Activated naive CD4-positive, alpha-beta T cell treated with anti-CD3 and anti-CD28 coated beads, Interleukin-2, amount 50 U/mL, for 72 hours (primary cell): ENCODE results near the gene IKZF5. TPM values are rescaled to one million over a fixed set of nuclear protein-coding genes. Genes with fewer than 3 reads are reported as not detected.

Experiments used
- ATAC-seq, 2 donors: fragments of 150-1000 bp; cut with Tn5 transposase; 2 replicates each; pipeline ENCODE4 v1.10.0; 2021; ENCODE audit warnings: mild to moderate bottlenecking in 2 of 2, moderate library complexity in 2 of 2
- DNase-seq, 2 donors: peaks; one replicate each; pipeline ENCODE4 v3.0.0; 2021 to 2022; ENCODE audit warnings: low spot score in 2 of 2
- H3K27ac Mint-ChIP-seq, 2 donors: one replicate each; pipeline ENCODE4 v1.8.0; 2022; ENCODE audit warnings: mild to moderate bottlenecking in 2 of 2, mixed read lengths in 2 of 2
- H3K36me3 Mint-ChIP-seq, 2 donors: one replicate each; pipeline ENCODE4 v1.8.0; 2022; ENCODE audit warnings: mixed read lengths in 2 of 2
- H3K9me3 Mint-ChIP-seq, 2 donors: one replicate each; pipeline ENCODE4 v1.8.0; 2022; ENCODE audit warnings: mixed read lengths in 2 of 2
- total RNA-seq, 2 donors: library from RNA; stranded (reverse); gene quantifications; one replicate each; pipeline ENCODE4 v1.2.3, GENCODE V29; 2022

Gene IKZF5
- total RNA-seq, 2 donors from 2014 or later, result 20.2 to 24.6 TPM

DNA sequence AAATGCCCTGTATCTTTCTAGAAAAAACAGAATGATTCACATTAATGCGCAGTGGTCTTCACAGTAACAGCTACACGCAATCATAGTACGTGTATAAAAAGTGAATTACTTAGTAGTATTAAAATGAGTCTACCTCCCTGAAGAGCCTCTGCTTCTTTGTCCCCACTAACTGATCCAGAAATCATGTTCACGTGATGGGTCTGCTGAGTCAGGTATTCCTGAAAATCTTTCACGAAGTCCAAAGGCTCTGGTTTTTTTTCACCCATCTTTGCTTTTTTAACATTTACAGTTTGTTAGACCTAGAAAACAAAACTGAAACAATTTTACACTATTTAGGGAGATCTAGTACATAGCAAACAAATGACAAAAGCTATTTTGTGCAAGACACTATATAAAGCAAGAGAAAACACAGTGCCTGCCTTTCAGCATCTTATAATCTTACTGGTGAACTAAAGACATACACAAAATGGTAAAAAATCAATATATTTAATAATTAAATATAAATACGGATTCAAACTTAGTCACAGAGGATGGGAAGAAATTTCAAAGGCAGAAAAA lies 10.2 kb downstream of the IKZF5 start:
- ATAC-seq (no peak), DNase-seq (no peak)
- H3K27ac Mint-ChIP-seq, result peak overlapping the region in 1 of 2 donors; percentile 57

DNA sequence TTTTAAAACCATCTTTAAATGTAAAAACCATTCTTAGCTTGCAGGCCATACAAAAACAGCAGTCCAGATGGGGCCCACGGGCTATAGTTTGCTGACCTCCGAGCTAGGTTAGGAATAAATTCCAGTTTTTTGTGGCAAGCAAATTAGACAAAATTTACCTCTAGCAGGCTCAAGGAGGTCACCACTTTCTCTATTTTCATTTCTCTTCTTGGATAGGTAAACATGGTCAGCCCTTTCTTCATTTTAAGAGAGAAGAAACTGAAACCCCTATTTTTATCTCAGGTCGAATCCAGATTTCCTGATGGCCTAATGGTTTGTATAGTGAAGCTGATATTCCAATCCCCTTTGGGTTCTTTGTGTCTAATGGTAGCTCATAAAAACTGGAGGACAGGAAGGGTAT lies 10.7 kb downstream of the IKZF5 start:
- ATAC-seq (no peak), DNase-seq (no peak)
- Mint-ChIP-seq H3K9me3 (no peaks in the 10 kb centered on the region), H3K36me3 (peaks cover 0 to 12% of the 10 kb centered on the region in 2 donors), H3K27ac (peak overlapping the region in 1 of 2 donors; percentile 55)

More for the DNA sequence above, 10.2 kb downstream of the IKZF5 start:
- H3K9me3 Mint-ChIP-seq, result no peaks in the 10 kb centered on the region
- peaks cover 0 to 12% of the 10 kb centered on the region in 2 donors for H3K36me3 Mint-ChIP-seq

DNA sequence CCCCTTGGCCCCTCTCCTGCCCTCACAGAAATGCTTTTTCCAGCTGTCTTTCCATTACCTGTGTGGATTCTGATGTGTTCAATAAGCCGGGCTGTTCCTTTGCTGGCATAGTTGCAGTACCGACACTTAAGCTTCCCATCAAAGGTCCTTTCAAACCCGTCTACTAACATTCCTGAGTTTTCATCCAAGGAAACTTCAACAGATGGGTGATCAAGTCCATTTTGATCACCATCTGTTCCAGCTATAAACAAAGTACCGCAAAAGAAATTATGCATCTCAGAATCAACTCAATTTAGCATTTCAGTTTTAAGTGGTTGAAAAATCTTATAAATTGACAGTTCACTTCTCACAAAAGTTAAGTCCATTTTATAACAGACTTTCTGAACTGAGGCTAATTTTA lies 12.7 kb downstream of the IKZF5 start:
- H3K36me3 Mint-ChIP-seq, result no peaks in the 10 kb centered on the region
- H3K27ac Mint-ChIP-seq, result no peak overlapping the region
- no peak for DNase-seq
- H3K9me3 Mint-ChIP-seq, result no peaks in the 10 kb centered on the region
- no peak for ATAC-seq

DNA sequence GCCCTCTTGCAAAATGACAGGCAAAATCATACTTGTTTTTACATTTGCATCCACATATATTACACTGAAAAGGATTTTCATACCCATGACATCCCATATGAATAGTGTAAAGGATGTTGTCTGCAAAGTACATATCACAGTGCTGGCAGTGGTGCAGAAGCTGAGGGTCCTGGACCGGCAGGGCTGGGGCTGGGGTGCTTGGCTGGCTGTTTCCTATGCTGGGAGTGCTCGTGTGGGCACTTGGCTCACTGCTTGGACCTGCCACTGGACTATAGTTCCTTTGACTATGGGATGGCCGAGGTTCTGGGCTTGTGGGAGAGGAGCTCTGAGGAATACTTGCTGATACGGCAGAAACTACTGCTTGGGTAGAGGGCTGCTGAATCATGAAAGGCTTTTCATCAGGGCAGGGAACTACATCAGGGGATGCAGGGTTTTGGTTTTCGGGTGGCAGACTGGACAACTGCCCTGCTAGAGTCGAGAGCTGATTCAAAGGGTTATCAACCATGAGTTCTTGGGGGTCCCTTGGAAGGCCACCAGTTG lies 14.7 kb downstream of the IKZF5 start:
- no peaks in the 10 kb centered on the region for H3K36me3 Mint-ChIP-seq
- no peak for DNase-seq
- H3K27ac Mint-ChIP-seq, result peak overlapping the region in 1 of 2 donors; percentile 29
- H3K9me3 Mint-ChIP-seq, result no peaks in the 10 kb centered on the region
- ATAC-seq, result no peak

DNA sequence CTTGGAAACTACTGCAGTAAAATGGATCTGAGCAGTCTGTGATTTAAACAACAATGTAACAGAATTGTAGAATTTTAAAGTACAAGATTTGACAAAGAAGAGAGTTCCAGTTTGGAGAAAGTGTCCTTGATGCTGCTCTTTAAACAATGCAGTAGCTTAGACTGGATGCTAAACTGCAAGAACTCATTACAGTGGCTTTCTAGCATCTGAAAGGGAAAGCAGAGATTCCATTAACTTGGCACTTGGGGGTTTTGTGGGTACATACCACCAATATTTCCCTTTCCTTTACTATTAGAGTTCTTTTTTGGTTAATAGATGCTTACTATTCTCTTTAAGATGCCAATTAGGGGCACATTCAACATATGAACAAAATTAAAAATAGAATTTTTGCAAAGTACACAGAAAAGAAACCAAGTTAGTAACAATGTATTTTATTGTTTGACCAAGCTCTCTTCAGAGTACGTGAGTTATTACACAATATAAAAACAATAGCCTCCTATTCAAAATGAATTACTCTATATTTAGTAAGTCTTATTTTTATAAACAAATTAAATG lies 16.5 kb downstream of the IKZF5 start:
- Mint-ChIP-seq H3K9me3 (no peaks in the 10 kb centered on the region), H3K27ac (no peak overlapping the region), H3K36me3 (peaks cover 0 to under 1% of the 10 kb centered on the region in 2 donors)
- ATAC-seq, result no peak
- DNase-seq, result no peak

DNA sequence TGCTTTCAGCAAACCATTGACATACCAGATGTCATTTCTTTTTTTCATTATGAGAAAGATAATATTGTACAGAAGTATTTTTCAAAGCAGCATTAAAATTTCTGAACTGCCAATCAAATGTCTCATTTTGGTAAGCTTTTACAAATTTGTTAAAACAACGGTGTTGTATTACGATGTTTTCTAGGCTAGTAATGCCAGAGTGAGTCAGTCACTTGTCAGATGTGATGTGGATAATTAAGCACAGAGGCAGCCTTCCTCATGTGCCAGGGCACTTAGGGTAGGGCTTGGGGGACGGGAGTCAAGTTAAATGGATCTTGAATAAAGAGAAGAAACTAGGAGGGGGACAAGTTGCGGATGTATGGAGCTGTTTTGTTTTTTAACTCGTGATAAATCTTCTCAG lies 18.3 kb downstream of the IKZF5 start:
- H3K36me3 Mint-ChIP-seq, result peaks cover 0 to 4% of the 10 kb centered on the region in 2 donors
- no peaks in the 10 kb centered on the region for H3K9me3 Mint-ChIP-seq
- DNase-seq (no peak), ATAC-seq (no peak)
- H3K27ac Mint-ChIP-seq, result no peak overlapping the region

DNA sequence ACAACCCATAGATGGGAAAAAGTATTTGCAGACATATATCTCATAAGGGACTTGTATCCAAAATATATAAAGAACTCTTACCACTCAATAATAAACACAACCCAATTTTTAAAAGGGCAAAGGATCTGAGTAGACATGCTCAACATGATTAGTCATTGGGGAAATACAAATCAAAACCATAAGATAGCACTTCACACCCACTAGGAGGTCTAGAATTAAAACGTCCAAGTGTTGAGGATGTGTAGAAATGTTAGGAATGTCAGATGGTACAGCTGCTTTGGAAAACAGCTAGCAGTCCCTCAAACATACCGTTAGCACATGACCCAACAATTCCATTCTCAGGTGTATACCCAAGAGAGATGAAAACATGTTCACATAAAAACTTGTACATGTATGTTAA lies 20.1 kb downstream of the IKZF5 start:
- DNase-seq, result no peak
- Mint-ChIP-seq H3K9me3 (no peaks in the 10 kb centered on the region), H3K36me3 (peaks cover 0 to 4% of the 10 kb centered on the region in 2 donors), H3K27ac (no peak overlapping the region)
- no peak for ATAC-seq

DNA sequence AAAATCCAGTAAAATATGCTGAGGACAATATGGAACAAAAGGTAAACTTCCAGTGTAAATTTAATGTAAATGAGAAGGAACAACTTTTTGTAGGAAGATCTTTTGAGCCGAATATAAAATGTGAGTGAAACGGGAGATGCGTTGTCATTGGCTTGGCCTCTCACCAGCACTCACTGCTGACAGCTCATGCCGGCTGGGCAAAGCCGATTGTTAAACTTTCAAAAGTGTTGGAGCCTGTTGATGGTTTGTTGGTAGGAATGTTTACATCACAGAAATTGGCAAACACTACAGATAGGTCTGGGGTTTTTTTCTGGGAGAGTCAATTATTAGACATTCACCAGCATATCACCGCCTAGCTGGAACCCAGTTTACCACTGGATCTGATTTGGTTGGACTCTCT lies 22.3 kb downstream of the IKZF5 start:
- DNase-seq, result no peak
- Mint-ChIP-seq H3K9me3 (no peaks in the 10 kb centered on the region), H3K27ac (no peak overlapping the region), H3K36me3 (peaks cover 0 to 4% of the 10 kb centered on the region in 2 donors)
- no peak for ATAC-seq

DNA sequence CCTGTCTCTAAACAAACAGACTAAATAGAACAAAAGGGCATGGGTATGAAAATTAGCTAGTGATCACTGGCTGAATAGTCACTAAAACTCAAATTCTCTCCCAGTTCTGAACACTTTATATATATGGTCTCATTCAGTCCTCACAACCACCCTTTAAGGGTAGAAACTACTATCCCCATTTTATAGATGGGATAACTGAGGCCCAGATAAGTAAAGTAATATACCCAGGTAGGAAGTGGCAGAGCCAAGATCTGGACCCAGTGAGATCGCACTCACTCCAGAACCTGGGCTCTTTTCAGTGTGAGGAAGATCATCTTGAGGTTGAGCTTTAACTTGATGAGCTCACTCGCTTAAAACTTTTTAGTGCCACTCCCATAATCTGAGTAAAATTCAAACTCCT lies 23.9 kb downstream of the IKZF5 start:
- no peak for ATAC-seq
- Mint-ChIP-seq H3K9me3 (no peaks in the 10 kb centered on the region), H3K36me3 (peaks cover 0 to 10% of the 10 kb centered on the region in 2 donors), H3K27ac (no peak overlapping the region)
- DNase-seq, result no peak

DNA sequence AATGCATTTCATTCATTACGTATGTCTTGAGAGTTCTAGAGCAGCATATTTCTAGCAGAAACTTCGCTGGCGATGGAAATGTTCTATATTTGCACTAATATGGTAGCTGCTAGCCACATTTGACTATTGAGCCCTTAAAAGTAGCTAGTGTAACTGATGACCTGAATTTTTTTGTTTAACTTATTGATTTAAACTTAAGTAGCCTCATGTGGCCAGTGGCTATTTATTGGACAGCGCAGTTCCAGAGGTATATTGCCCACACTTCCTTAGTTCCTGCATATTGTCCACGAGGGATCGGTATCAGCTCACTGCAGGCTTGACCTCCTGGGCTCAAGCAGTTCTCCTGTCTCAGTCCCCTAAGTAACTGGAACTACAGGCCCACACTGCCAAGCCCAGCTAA lies 24.7 kb downstream of the IKZF5 start:
- ATAC-seq (no peak), DNase-seq (no peak)
- Mint-ChIP-seq H3K36me3 (peaks cover 0 to 10% of the 10 kb centered on the region in 2 donors), H3K9me3 (no peaks in the 10 kb centered on the region), H3K27ac (no peak overlapping the region)

DNA sequence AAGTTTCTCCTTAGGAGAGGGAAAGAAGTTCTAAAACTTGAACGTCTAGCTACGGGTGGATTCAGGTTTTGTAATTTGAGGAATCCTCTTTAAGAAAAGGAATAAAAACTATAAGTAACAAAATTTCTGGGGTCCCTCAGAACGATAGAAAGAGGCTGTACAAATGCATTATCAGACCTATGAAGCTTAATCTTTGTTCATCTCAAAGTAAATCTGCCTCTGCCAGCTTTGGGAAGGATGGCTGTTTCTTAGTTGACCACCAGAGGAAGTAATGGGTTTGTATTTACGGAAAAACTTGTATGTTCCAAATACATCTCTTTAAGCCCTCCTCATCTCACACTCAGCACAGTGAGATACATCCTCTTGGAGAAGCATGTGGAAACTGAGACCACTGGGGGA lies 27.5 kb downstream of the IKZF5 start:
- H3K36me3 Mint-ChIP-seq, result peaks cover 0 to 6% of the 10 kb centered on the region in 2 donors
- ATAC-seq (no peak), DNase-seq (no peak)
- H3K27ac Mint-ChIP-seq, result peak overlapping the region in 1 of 2 donors; percentile 99
- H3K9me3 Mint-ChIP-seq, result no peaks in the 10 kb centered on the region

DNA sequence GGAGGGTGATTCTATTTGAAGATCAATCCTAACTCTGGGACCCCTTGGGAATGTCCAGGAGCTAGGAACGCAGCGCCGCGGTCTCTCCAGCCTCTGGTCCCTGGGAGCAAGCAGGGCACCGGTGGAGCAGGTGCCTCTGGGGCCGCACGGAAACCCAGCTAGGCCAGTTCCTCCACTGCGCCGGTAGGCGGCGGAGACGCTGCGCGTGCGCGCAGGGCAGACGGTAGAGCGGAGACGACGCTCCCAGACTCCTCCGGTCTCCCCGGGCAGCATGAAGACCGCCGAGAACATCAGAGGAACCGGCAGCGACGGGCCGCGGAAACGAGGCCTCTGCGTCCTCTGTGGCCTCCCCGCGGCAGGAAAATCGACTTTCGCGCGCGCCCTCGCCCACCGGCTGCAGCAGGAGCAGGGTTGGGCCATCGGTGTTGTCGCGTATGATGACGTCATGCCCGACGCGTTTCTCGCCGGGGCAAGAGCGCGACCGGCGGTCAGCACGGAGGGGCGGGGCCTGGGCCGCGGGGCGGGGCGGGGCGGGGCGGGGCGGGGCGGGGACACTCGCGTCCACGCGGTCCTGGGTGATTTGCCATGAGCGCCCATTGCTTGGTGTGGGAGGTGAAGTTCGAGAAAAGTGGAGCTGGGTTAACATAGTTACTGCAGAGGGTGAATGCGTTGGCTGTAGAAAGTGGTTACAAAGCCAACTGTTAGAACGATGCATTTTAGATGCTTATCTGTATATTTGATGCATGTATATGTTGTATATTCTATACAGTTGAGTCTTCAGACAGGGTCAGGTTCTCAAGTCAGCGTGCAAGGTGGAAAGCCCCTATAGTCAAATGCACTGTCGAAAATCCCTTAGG lies 28.2 kb downstream of the IKZF5 start, which contains the start of gene PSTK:
PSTK (plus strand) TSS at position 193 of the 857 bp plus-strand sequence; CDS start at position 272, 79 bp downstream.
- H3K27ac Mint-ChIP-seq, result peak within 1 kb of the TSS; percentile 86 to 99
- peak; percentile 80 to 93 for DNase-seq

DNA sequence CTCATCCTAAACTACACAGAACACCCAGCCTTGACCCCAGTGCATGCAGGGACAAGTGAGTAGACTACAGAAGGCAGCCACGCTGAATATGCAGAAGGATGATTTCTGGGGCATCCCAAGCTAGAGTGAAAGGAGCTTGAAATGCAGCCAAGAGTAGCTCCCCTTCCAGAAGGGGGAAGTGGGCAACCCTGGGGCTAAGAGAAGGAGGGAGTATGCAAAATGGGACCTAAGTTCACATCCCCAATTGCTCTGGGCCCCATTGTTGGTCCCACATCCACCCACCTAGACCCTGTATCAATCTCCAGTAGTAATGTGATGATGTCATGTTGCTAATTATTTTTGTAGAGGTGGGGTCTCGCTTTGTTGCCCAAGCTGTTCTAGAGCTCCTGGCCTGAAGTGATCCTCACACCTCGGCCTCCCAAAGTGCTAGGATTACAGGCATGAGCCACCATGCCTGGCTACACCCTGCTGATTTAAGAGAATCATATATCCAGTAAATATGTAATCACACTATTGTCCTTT lies 34.0 kb downstream of the IKZF5 start:
- ATAC-seq (no peak), DNase-seq (no peak)
- no peaks in the 10 kb centered on the region for H3K36me3 Mint-ChIP-seq
- H3K9me3 Mint-ChIP-seq, result no peaks in the 10 kb centered on the region
- no peak overlapping the region for H3K27ac Mint-ChIP-seq

More for the DNA sequence above, 28.2 kb downstream of the IKZF5 start, which contains the start of gene PSTK:
- Mint-ChIP-seq H3K9me3 (no peaks in the 10 kb centered on the region), H3K36me3 (peaks cover 0 to 6% of the 10 kb centered on the region in 2 donors)
- ATAC-seq, result peak; percentile 96 to 97

DNA sequence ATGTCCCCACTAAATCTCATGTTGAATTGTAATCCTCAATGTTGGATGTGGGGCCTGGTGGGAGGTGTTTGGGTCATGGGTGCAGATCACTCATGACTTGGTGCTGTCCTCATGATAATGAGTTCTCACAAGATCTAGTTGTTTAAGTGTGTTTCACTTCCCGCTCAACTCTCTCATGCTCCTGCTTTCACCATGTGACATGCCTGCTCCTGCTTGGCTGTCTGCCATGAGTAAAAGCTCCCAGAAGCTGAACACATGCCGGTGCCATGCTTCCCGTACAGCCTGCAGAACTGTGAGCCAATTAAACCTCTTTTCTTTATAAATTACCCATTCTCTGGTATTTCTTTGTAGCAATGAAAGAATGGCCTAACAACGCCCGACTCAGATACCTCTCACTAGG lies 34.6 kb downstream of the IKZF5 start:
- no peak for ATAC-seq
- peaks cover 4% of the 10 kb centered on the region in 2 donors for H3K9me3 Mint-ChIP-seq
- H3K27ac Mint-ChIP-seq, result no peak overlapping the region
- H3K36me3 Mint-ChIP-seq, result peaks cover 0 to 4% of the 10 kb centered on the region in 2 donors
- DNase-seq, result no peak

DNA sequence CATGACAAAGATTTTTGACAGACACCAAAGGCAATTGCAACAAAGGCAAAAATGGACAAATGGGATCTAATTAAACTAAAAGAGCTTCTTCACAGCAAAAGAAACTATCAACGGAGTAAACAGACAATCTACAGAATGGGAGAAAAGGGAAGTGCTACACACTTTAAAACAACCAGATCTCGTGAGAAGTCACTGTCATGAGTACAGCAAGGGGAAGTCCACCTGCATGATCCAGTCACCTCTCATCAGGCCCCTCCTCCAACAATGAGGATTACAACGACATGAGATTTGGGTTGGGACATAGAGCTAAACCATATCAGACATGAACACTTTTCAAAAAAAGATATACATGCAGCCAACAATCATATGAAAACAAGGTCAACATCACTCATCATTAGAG lies 39.9 kb downstream of the IKZF5 start:
- peaks cover 31 to 34% of the 10 kb centered on the region in 2 donors for H3K9me3 Mint-ChIP-seq
- peaks cover 12 to 46% of the 10 kb centered on the region in 2 donors for H3K36me3 Mint-ChIP-seq
- ATAC-seq, result no peak
- no peak overlapping the region for H3K27ac Mint-ChIP-seq
- DNase-seq, result no peak

DNA sequence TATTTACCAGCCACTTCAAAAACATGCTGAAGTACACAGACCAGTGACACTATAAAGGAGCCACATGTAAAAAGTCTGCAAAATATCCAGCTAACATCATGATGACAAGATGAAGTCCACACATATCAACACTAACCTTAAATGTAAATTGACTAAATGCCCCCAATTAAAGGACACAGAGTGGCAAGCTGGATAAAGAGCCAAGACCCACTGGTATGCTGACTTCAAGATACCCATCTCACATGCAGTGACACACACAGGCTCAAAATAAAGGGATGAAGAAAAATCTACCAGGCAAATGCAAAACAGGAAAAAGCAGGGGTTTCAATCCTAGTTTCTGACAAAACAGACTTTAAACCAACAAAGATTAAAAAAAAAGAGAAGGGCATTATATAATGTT lies 41.7 kb downstream of the IKZF5 start:
- H3K36me3 Mint-ChIP-seq, result peaks cover 12 to 53% of the 10 kb centered on the region in 2 donors
- peaks cover 31 to 36% of the 10 kb centered on the region in 2 donors for H3K9me3 Mint-ChIP-seq
- ATAC-seq (no peak), DNase-seq (no peak)
- H3K27ac Mint-ChIP-seq, result no peak overlapping the region

DNA sequence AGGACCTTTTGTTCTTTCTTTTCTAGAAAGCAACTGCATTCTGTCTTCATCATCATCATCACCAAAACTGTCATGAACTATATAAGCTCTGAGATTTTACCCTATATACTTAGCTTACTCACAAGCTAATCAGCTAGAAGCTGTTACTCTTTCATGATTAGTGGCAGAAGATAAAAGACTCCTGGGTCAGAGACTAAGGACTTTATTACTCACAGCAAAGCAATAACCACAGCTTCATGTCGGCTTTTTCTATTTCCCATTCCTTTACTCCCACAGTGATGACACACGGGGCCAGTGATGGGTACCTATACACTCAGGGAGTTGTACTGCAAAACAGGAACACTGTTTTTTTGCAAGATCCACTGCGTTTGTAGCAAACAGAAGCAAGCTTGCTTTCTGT lies 46.2 kb downstream of the IKZF5 start:
- Mint-ChIP-seq H3K36me3 (peaks cover 8 to 34% of the 10 kb centered on the region in 2 donors), H3K9me3 (peaks cover 17 to 20% of the 10 kb centered on the region in 2 donors), H3K27ac (no peak overlapping the region)
- ATAC-seq (peak; percentile 40 to 82), DNase-seq (no peak)
